Measurements from ENCODE around the gene DPYSL5.

DNA sequence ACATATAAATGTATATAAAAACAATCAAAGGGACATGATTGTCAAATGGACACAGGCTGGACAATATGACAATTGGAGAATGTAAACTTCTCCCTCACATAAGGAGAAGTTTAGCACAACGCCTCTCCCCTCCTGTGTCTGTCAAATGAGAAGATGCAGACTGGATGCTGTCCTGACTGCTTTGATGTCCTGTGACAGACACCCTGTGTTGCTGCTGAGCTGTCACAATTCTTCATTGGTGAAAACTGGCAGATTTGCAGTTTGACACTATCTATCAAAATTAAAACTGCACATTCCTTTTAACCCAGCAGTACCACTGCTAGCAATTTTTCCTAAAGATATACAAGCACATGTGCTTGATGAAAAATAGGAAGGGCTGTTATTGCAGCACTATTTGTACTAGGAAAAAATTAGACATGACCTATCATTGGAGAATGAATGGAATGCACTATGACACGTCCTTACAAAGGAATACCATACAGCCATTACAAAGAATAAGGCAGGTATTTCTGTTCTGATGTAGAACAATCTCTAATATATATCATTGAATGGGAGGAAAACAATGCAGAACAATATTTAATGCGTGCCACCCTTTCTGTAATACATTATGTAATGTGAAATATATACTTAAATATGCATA is 12.4 kb downstream of the DPYSL5 start:
- TF ChIP-seq, protein P1, sequence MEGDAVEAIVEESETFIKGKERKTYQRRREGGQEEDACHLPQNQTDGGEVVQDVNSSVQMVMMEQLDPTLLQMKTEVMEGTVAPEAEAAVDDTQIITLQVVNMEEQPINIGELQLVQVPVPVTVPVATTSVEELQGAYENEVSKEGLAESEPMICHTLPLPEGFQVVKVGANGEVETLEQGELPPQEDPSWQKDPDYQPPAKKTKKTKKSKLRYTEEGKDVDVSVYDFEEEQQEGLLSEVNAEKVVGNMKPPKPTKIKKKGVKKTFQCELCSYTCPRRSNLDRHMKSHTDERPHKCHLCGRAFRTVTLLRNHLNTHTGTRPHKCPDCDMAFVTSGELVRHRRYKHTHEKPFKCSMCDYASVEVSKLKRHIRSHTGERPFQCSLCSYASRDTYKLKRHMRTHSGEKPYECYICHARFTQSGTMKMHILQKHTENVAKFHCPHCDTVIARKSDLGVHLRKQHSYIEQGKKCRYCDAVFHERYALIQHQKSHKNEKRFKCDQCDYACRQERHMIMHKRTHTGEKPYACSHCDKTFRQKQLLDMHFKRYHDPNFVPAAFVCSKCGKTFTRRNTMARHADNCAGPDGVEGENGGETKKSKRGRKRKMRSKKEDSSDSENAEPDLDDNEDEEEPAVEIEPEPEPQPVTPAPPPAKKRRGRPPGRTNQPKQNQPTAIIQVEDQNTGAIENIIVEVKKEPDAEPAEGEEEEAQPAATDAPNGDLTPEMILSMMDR (IDR thresholded peaks at IDR 0.05): no peak
- TF ChIP-seq POLR2A (IDR thresholded peaks at IDR 0.05): no peak

All from tibial nerve (tissue), 3 donors.